Measurements from ENCODE around the gene TPO. TPM values are rescaled to one million over a fixed set of nuclear protein-coding genes. Genes with fewer than 3 reads are reported as not detected.

The TPO gene
- total RNA-seq, 2 experiments from 2014 or later: not detected

DNA sequence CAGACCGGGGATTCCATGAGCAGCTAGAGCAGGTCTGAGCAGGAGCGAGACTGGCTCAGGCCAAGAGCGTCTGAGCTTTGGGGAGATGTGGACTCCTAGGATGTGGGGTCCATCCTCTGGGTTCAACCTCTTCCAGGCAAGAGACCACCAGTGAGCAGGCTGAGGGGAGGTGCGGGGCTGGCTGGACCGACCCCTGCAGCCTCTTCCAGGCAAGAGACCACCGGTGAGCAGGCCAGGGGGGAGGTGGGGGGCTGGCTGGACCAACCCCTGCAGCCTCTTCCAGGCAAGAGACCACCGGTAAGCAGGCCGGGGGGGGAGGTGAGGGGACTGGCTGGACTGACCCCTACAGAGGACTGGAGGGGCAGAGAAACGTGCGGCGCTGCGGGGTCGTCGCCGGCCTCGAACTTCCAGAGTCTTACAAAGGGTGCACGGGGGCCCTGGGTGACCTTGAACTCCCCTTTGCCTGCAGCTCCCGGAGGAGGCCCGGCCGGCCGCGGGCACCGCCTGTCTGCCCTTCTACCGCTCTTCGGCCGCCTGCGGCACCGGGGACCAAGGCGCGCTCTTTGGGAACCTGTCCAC lies 63.4 kb downstream of the TPO start:
- no peaks in the 10 kb centered on the region for H3K4me1 Mint-ChIP-seq (ENCODE audit: low read depth)
- H3K27me3 Mint-ChIP-seq: no peaks in the 10 kb centered on the region
- no peak overlapping the region for H3K27ac Mint-ChIP-seq
- no peaks in the 10 kb centered on the region for H3K9me3 Mint-ChIP-seq
- ChIA-PET POLR2A (no interaction called here), CTCF (no interaction called here)
- TF ChIP-seq, protein P1, sequence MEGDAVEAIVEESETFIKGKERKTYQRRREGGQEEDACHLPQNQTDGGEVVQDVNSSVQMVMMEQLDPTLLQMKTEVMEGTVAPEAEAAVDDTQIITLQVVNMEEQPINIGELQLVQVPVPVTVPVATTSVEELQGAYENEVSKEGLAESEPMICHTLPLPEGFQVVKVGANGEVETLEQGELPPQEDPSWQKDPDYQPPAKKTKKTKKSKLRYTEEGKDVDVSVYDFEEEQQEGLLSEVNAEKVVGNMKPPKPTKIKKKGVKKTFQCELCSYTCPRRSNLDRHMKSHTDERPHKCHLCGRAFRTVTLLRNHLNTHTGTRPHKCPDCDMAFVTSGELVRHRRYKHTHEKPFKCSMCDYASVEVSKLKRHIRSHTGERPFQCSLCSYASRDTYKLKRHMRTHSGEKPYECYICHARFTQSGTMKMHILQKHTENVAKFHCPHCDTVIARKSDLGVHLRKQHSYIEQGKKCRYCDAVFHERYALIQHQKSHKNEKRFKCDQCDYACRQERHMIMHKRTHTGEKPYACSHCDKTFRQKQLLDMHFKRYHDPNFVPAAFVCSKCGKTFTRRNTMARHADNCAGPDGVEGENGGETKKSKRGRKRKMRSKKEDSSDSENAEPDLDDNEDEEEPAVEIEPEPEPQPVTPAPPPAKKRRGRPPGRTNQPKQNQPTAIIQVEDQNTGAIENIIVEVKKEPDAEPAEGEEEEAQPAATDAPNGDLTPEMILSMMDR (IDR thresholded peaks at IDR 0.05): no peak
- ATAC-seq (no peak), DNase-seq (no peak)
- no peak overlapping the region for H3K4me3 Mint-ChIP-seq
- no peaks in the 10 kb centered on the region for H3K36me3 Mint-ChIP-seq (ENCODE audit: low read depth)
- intact Hi-C loops (cut with micrococcal nuclease): no loop called here

DNA sequence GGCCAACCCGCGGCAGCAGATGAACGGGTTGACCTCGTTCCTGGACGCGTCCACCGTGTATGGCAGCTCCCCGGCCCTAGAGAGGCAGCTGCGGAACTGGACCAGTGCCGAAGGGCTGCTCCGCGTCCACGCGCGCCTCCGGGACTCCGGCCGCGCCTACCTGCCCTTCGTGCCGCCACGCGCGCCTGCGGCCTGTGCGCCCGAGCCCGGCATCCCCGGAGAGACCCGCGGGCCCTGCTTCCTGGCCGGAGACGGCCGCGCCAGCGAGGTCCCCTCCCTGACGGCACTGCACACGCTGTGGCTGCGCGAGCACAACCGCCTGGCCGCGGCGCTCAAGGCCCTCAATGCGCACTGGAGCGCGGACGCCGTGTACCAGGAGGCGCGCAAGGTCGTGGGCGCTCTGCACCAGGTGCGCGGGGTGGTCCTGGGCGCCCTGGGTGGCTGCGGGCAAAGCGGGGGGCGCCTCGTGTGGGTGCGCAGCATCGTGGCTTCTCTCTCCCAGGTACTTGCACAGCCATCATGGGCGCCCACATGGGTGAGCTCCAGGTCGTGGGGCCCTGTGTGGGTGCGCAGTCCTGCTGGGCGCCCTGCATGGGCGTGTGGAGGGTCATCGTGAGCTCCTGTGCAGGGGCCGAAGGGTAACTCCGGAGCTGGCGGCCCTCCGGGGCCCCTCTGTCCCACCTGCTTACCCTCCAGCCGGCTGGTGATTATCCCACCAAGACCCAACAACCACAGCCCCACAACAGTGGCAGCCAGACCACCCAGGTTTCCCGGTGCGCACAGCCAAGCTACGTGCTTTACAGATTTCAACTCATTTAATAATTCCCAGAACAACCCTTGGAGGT lies 64.2 kb downstream of the TPO start:
- TF ChIP-seq, protein P1 (IDR thresholded peaks at IDR 0.05): no peak
- DNase-seq: no peak
- no peaks in the 10 kb centered on the region for H3K9me3 Mint-ChIP-seq
- H3K4me1 Mint-ChIP-seq (ENCODE audit: low read depth): no peaks in the 10 kb centered on the region
- ChIA-PET CTCF (no interaction called here), POLR2A (no interaction called here)
- H3K4me3 Mint-ChIP-seq: no peak overlapping the region
- no peaks in the 10 kb centered on the region for H3K36me3 Mint-ChIP-seq (ENCODE audit: low read depth)
- ATAC-seq: no peak
- intact Hi-C loops (cut with micrococcal nuclease): no loop called here
- no peak overlapping the region for H3K27ac Mint-ChIP-seq
- H3K27me3 Mint-ChIP-seq: no peaks in the 10 kb centered on the region

DNA sequence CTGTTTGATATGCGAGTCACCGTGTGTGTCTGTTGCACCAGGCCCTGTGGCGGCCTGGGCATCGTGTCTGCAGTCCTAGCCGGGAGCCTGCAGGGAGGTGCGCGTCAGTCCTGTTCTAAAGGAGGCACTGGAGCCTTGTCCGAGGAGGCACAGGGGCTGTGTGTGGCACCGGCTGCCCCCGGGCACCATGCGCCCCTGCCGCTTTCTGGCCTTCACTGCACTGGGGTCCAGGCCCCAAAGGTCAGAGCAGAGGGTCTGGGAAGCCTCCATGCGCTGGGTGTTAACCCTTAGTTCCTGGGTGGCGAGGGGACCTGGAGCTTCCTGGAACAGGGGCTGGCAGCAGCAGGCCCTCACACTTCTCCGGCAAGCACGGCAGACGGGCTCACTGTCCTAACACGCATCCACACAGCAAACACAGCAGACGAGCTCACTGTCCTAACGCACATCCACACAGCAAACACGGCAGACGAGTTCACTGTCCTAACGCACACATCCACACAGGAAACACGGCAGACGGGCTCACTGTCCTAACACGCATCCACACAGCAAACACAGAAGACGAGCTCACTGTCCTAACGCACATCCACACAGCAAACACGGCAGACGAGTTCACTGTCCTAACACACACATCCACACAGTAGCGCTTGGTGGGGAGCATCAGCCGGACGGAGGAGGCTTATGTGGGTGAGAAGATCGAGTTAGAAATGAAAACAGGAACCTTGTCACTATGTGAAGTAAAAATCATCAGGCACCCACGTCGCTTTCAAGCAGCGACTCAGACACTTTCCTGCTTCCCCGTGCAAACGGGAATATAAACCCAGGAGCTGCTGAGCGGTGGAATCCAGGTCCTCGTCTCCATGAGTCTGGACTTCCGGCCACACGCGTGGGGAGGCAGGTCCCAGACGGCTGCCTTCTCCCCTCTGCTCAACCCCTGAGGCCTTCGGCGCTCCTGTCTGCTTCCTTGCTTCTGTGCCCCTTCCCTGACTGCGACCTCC lies 65.3 kb downstream of the TPO start:
- TF ChIP-seq, protein P1 (IDR thresholded peaks at IDR 0.05): no peak
- intact Hi-C loops (cut with micrococcal nuclease): no loop called here
- ATAC-seq: no peak
- H3K27me3 Mint-ChIP-seq: no peaks in the 10 kb centered on the region
- no peaks in the 10 kb centered on the region for H3K4me1 Mint-ChIP-seq (ENCODE audit: low read depth)
- ChIA-PET CTCF (no interaction called here), POLR2A (no interaction called here)
- no peak overlapping the region for H3K4me3 Mint-ChIP-seq
- no peak overlapping the region for H3K27ac Mint-ChIP-seq
- no peaks in the 10 kb centered on the region for H3K36me3 Mint-ChIP-seq (ENCODE audit: low read depth)
- no peaks in the 10 kb centered on the region for H3K9me3 Mint-ChIP-seq
- DNase-seq: no peak

DNA sequence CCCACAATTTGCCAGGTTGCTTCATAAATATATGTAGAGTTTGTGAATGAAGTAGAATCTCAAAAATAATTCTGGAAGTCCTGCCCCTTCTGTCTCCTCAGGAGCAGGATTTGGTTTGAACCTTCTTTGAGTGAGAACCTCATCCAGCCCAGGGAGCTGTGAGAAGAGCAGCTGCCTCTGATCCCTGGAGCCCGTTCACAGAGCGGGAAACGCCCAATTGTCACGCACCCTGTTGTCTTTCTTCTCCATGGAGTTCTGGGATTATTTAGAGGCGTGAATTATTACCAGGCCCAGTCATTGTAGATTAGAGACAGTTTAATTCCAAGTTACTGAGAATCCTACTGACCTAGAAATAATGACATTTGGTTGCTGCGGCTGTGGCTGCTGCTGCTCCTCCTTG lies 66.1 kb downstream of the TPO start:
- DNase-seq: no peak
- Mint-ChIP-seq H3K27me3 (no peaks in the 10 kb centered on the region), H3K4me3 (no peak overlapping the region), H3K4me1 (ENCODE audit: low read depth) (no peaks in the 10 kb centered on the region), H3K9me3 (no peaks in the 10 kb centered on the region), H3K27ac (no peak overlapping the region), H3K36me3 (ENCODE audit: low read depth) (no peaks in the 10 kb centered on the region)
- ChIA-PET POLR2A (no interaction called here), CTCF (no interaction called here)
- no peak for ATAC-seq
- intact Hi-C loops (cut with micrococcal nuclease): no loop called here
- TF ChIP-seq, protein P1 (IDR thresholded peaks at IDR 0.05): no peak

All from activated CD8-positive, alpha-beta T cell treated with anti-CD3 and anti-CD28 coated beads for 36 hours (primary cell).